ENCODE data around the gene ZNF573. TPM values are rescaled to one million over a fixed set of nuclear protein-coding genes. Genes with fewer than 3 reads are reported as not detected.
"Not testable (repeated sequence)": the region's sequence is repeated elsewhere in the genome, so short reads cannot be mapped to it uniquely, and the experiment has no call there.

ZNF573 gene
- total RNA-seq (2013) = 5.7 TPM
- 1 to 10 TPM; 1.1 to 3.1 (median 1.5) TPM for polyA plus RNA-seq
- 0.97 and 1.3 TPM in 2 replicates for polyA minus RNA-seq
- 0.34 to 2.7 (median 1.6) reads per million in 11 experiments for total RNA-seq

- Histone ChIP-seq H3K27ac (ENCODE audit: low read depth in 1 of 2, low read length in 2 of 2) (peak within 1 kb of the TSS; percentile 36 to 82), H3K36me3 (replicated peaks in 1 of 2; ENCODE audit: control insufficient read depth in 1 of 2, insufficient read depth in 2 of 2, low read length in 2 of 2) (no peaks in the 10 kb centered on the region), H3K4me2 (replicated peaks; ENCODE audit: extremely low read depth, low read length, poor library complexity, severe bottlenecking) (peak within 1 kb of the TSS; percentile 91), H3K27me3 (ENCODE audit: control insufficient read depth in 2 of 2, insufficient read depth in 2 of 2, low read length in 2 of 2) (no peaks in the 10 kb centered on the region), H3K4me3 (replicated peaks in 1 of 3; ENCODE audit: low read depth in 2 of 3, low read length in 3 of 3) (peak within 1 kb of the TSS; percentile 69 to 99 (median 90)), H2AFZ (ENCODE audit: insufficient read depth, low read depth, low read length, poor library complexity, severe bottlenecking) (peak within 1 kb of the TSS; percentile 99), H3K9me3 (replicated peaks in 1 of 2; ENCODE audit: control insufficient read depth in 1 of 2, insufficient read depth in 1 of 2, low read length in 2 of 2) (peaks cover 45 to 53% of the 10 kb centered on the region in 2 donors), H4K20me1 (ENCODE audit: insufficient read depth, low read length) (no peaks in the 10 kb centered on the region), H3K79me2 (ENCODE audit: insufficient read depth, low read length) (no peaks in the 10 kb centered on the region), H3K9ac (ENCODE audit: insufficient read depth, low read length, poor library complexity, severe bottlenecking) (peak within 1 kb of the TSS; percentile 79), H3K4me1 (ENCODE audit: control insufficient read depth in 1 of 2, insufficient read depth in 2 of 2, low read length in 2 of 2) (peaks cover 9 to 16% of the 10 kb centered on the region in 2 donors)
- peaks cover 0 to 3% (median 1%) of the 10 kb centered on the region in 3 donors for H3K27me3 Mint-ChIP-seq (ENCODE audit: low read depth in 3 of 3)
- H3K4me3 Mint-ChIP-seq = peak within 1 kb of the TSS; percentile 89 to 98
- WGBS (ENCODE audit: insufficient coverage) = 0% methylated on average over 35 of the region's 47 CpGs
- DNase-seq = peak; percentile 59 to 76 (median 67)
- H3K36me3 Mint-ChIP-seq = peaks cover 6 to 12% of the 10 kb centered on the region in 2 donors
- H3K4me1 Mint-ChIP-seq = peaks cover 17% of the 10 kb centered on the region
- intact Hi-C loops (cut with micrococcal nuclease) = loop anchor here in 1 of 2 donors (5.0 kb wide), 1 partner anchor 407 kb away; the partner anchor contains the start of gene ZNF527
- peak within 1 kb of the TSS; percentile 76 to 92 (median 90) for H3K27ac Mint-ChIP-seq
- no peak for TF ChIP-seq CTCF (IDR thresholded peaks at IDR 0.05)
- peaks cover 22 to 74% (median 53%) of the 10 kb centered on the region in 7 donors for H3K9me3 Mint-ChIP-seq
Measured at GRCh38 chr19:37779127-37780005, at the start of gene ZNF573. Gene ZNF573 (minus strand): TSS chr19:37779586. CDS start chr19:37773729, 5,857 bp downstream.

- WGBS (ENCODE audit: insufficient coverage) = 2% methylated on average over 58 of the region's 60 CpGs
- H3K4me2 ChIP-seq (replicated peaks; ENCODE audit: extremely low read depth, low read length, poor library complexity, severe bottlenecking) = peak overlapping the region; percentile 55
- H3K36me3 Mint-ChIP-seq = no peaks in the 10 kb centered on the region
- peaks cover 43 to 78% (median 63%) of the 10 kb centered on the region in 7 donors for H3K9me3 Mint-ChIP-seq
- peak overlapping the region; percentile 4 to 69 for H3K4me3 Mint-ChIP-seq
- no peak for TF ChIP-seq CTCF (IDR thresholded peaks at IDR 0.05)
- peaks cover 55 to 86% of the 10 kb centered on the region in 2 donors for H3K9me3 ChIP-seq (replicated peaks in 1 of 2; ENCODE audit: control insufficient read depth in 1 of 2, insufficient read depth in 1 of 2, low read length in 2 of 2)
- DNase-seq = no peak
- intact Hi-C loops (cut with micrococcal nuclease) = no loop called here
- peaks cover 2% of the 10 kb centered on the region for H3K4me1 Mint-ChIP-seq
- peaks cover 0 to 15% (median 2%) of the 10 kb centered on the region in 3 donors for H3K27me3 Mint-ChIP-seq (ENCODE audit: low read depth in 3 of 3)
- no peaks in the 10 kb centered on the region for H3K79me2 ChIP-seq (ENCODE audit: insufficient read depth, low read length)
- H3K27ac Mint-ChIP-seq = no peak overlapping the region
- no peaks in the 10 kb centered on the region for H4K20me1 ChIP-seq (ENCODE audit: insufficient read depth, low read length)
- peaks cover 0 to 3% of the 10 kb centered on the region in 2 donors for H3K27me3 ChIP-seq (ENCODE audit: control insufficient read depth in 2 of 2, insufficient read depth in 2 of 2, low read length in 2 of 2)
- no peak overlapping the region for H3K27ac ChIP-seq (ENCODE audit: low read depth in 1 of 2, low read length in 2 of 2)
- H3K36me3 ChIP-seq (replicated peaks in 1 of 2; ENCODE audit: control insufficient read depth in 1 of 2, insufficient read depth in 2 of 2, low read length in 2 of 2) = no peaks in the 10 kb centered on the region
- peak overlapping the region in 2 of 3 experiments; percentile 19 to 61 for H3K4me3 ChIP-seq (replicated peaks in 1 of 3; ENCODE audit: low read depth in 2 of 3, low read length in 3 of 3)
- peak overlapping the region; percentile 70 for H2AFZ ChIP-seq (ENCODE audit: insufficient read depth, low read depth, low read length, poor library complexity, severe bottlenecking)
- peaks cover 0 to 6% of the 10 kb centered on the region in 2 donors for H3K4me1 ChIP-seq (ENCODE audit: control insufficient read depth in 1 of 2, insufficient read depth in 2 of 2, low read length in 2 of 2)
- no peak overlapping the region for H3K9ac ChIP-seq (ENCODE audit: insufficient read depth, low read length, poor library complexity, severe bottlenecking)
Measured at GRCh38 chr19:37817180-37817981, 38.0 kb upstream of the ZNF573 start.

GRCh38 chr19:37815611-37816010 is 36.2 kb upstream of the ZNF573 start:
- H2AFZ ChIP-seq (ENCODE audit: insufficient read depth, low read depth, low read length, poor library complexity, severe bottlenecking); H3K4me2 ChIP-seq (replicated peaks; ENCODE audit: extremely low read depth, low read length, poor library complexity, severe bottlenecking); H4K20me1 ChIP-seq (ENCODE audit: insufficient read depth, low read length); H3K36me3 ChIP-seq (replicated peaks in 1 of 2; ENCODE audit: control insufficient read depth in 1 of 2, insufficient read depth in 2 of 2, low read length in 2 of 2); H3K27ac ChIP-seq (ENCODE audit: low read depth in 1 of 2, low read length in 2 of 2); H3K4me1 ChIP-seq (ENCODE audit: control insufficient read depth in 1 of 2, insufficient read depth in 2 of 2, low read length in 2 of 2); H3K27me3 ChIP-seq (ENCODE audit: control insufficient read depth in 2 of 2, insufficient read depth in 2 of 2, low read length in 2 of 2); H3K4me1 Mint-ChIP-seq; H3K4me3 ChIP-seq (replicated peaks in 1 of 3; ENCODE audit: low read depth in 2 of 3, low read length in 3 of 3); intact Hi-C loops (cut with micrococcal nuclease); H3K27ac Mint-ChIP-seq; H3K4me3 Mint-ChIP-seq; H3K36me3 Mint-ChIP-seq; H3K9ac ChIP-seq (ENCODE audit: insufficient read depth, low read length, poor library complexity, severe bottlenecking); DNase-seq; H3K79me2 ChIP-seq (ENCODE audit: insufficient read depth, low read length): not testable (repeated sequence)
- Mint-ChIP-seq H3K27me3 (ENCODE audit: low read depth in 3 of 3) (peaks cover 0 to 15% (median 2%) of the 10 kb centered on the region in 3 donors), H3K9me3 (peaks cover 42 to 82% (median 73%) of the 10 kb centered on the region in 7 donors)
- H3K9me3 ChIP-seq (replicated peaks in 1 of 2; ENCODE audit: control insufficient read depth in 1 of 2, insufficient read depth in 1 of 2, low read length in 2 of 2) = peaks cover 67 to 84% of the 10 kb centered on the region in 2 donors
- 100% methylated on average over 2 of the region's 5 CpGs for WGBS (ENCODE audit: insufficient coverage)
